Activated naive CD4-positive, alpha-beta T cell treated with Interleukin-2 at 50 U/mL for 16 hours (primary cell): ENCODE results near the gene PCBP1.
"Not testable (repeated sequence)": the region's sequence is repeated elsewhere in the genome, so short reads cannot be mapped to it uniquely, and the experiment has no call there.

Experiments
- DNase-seq: peaks from one replicate; pipeline ENCODE4 v3.0.0-alpha.2; 2020

The PCBP1 gene

GRCh38 chr2:70101174-70101573 lies 13.9 kb downstream of the PCBP1 start:
- DNase-seq, result no peak

GRCh38 chr2:70101686-70102085 lies 14.4 kb downstream of the PCBP1 start:
- DNase-seq, result not testable (repeated sequence)

- DNase-seq, result not testable (repeated sequence)
These were observed 15.1 kb downstream of the PCBP1 start for GRCh38 chr2:70102323-70102905.

GRCh38 chr2:70103531-70104061 lies 16.3 kb downstream of the PCBP1 start:
- DNase-seq, result no peak

- DNase-seq, result peak; percentile 43
These were observed 17.2 kb downstream of the PCBP1 start for GRCh38 chr2:70104231-70105111.

GRCh38 chr2:70106138-70106537 lies 18.9 kb downstream of the PCBP1 start:
- DNase-seq, result not testable (repeated sequence)

- DNase-seq, result not testable (repeated sequence)
These were observed 23.1 kb downstream of the PCBP1 start for GRCh38 chr2:70110397-70110796.

GRCh38 chr2:70111752-70112591 lies 24.7 kb downstream of the PCBP1 start:
- no peak for DNase-seq

GRCh38 chr2:70113359-70114070 lies 26.2 kb downstream of the PCBP1 start:
- no peak for DNase-seq

- no peak for DNase-seq
These were observed 28.6 kb downstream of the PCBP1 start for GRCh38 chr2:70115646-70116442.

GRCh38 chr2:70116936-70117552 lies 29.8 kb downstream of the PCBP1 start:
- no peak for DNase-seq

GRCh38 chr2:70118798-70119454 lies 31.6 kb downstream of the PCBP1 start:
- DNase-seq, result no peak

GRCh38 chr2:70121627-70122372 lies 34.5 kb downstream of the PCBP1 start:
- DNase-seq, result no peak

GRCh38 chr2:70122470-70122869 lies 35.2 kb downstream of the PCBP1 start:
- DNase-seq, result no peak

GRCh38 chr2:70123051-70123828 lies 36.0 kb downstream of the PCBP1 start:
- DNase-seq, result no peak

- no peak for DNase-seq
These were observed 36.5 kb downstream of the PCBP1 start for GRCh38 chr2:70123829-70124116.

GRCh38 chr2:70124983-70125480 lies 37.8 kb downstream of the PCBP1 start:
- peak; percentile 69 for DNase-seq

- no peak for DNase-seq
These were observed 38.2 kb downstream of the PCBP1 start for GRCh38 chr2:70125498-70125898.

GRCh38 chr2:70126413-70126812 lies 39.1 kb downstream of the PCBP1 start:
- DNase-seq, result no peak
